Measurements from ENCODE around the gene CMAS.
"Not testable (repeated sequence)": the region's sequence is repeated elsewhere in the genome, so short reads cannot be mapped to it uniquely, and the experiment has no call there.

The CMAS gene

GRCh38 chr12:22046090-22046967, at the start of gene CMAS:
Gene CMAS, plus strand, starts transcription at chr12:22046218. Its CDS starts 86 bp downstream, at chr12:22046304.
- DNase-seq = peak; percentile 26

GRCh38 chr12:21998295-21998694, 47.7 kb upstream of the CMAS start:
- DNase-seq = no peak

GRCh38 chr12:21998782-21999181, 47.2 kb upstream of the CMAS start:
- no peak for DNase-seq

- no peak for DNase-seq
Measured at GRCh38 chr12:22002430-22002829, 43.6 kb upstream of the CMAS start.

GRCh38 chr12:22007794-22008193, 38.2 kb upstream of the CMAS start:
- DNase-seq = not testable (repeated sequence)

- no peak for DNase-seq
Measured at GRCh38 chr12:22008196-22008595, 37.8 kb upstream of the CMAS start.

GRCh38 chr12:22014041-22014782, 31.8 kb upstream of the CMAS start:
- DNase-seq = no peak

- DNase-seq = no peak
Measured at GRCh38 chr12:22014783-22015144, 31.3 kb upstream of the CMAS start.

GRCh38 chr12:22016982-22017381, 29.0 kb upstream of the CMAS start:
- no peak for DNase-seq

- no peak for DNase-seq
Measured at GRCh38 chr12:22018860-22019259, 27.2 kb upstream of the CMAS start.

GRCh38 chr12:22023489-22023888, 22.5 kb upstream of the CMAS start:
- DNase-seq = not testable (repeated sequence)

GRCh38 chr12:22029491-22029890, 16.5 kb upstream of the CMAS start:
- no peak for DNase-seq

GRCh38 chr12:22029991-22030390, 16.0 kb upstream of the CMAS start:
- no peak for DNase-seq

GRCh38 chr12:22032732-22033131, 13.3 kb upstream of the CMAS start:
- DNase-seq = no peak

GRCh38 chr12:22034709-22035506, 11.1 kb upstream of the CMAS start:
- DNase-seq = no peak

- DNase-seq = no peak
Measured at GRCh38 chr12:22037947-22038346, 8.1 kb upstream of the CMAS start.

- DNase-seq = no peak
Measured at GRCh38 chr12:22038734-22039133, 7.3 kb upstream of the CMAS start.

- DNase-seq = no peak
Measured at GRCh38 chr12:22039361-22039760, 6.7 kb upstream of the CMAS start.

GRCh38 chr12:22042976-22043669, 2.9 kb upstream of the CMAS start:
- DNase-seq = no peak

GRCh38 chr12:22043943-22044342, 2.1 kb upstream of the CMAS start:
- DNase-seq = no peak

GRCh38 chr12:22044391-22044790, 1.6 kb upstream of the CMAS start:
- DNase-seq = no peak

- no peak for DNase-seq
Measured at GRCh38 chr12:22046968-22047390, 961 bp downstream of the CMAS start.

GRCh38 chr12:22047494-22047893, 1.5 kb downstream of the CMAS start:
- DNase-seq = no peak

All from 8988T (cell line).